Osteoblast (primary cell): ENCODE data around the gene IFNL4. TPM values are rescaled to one million over a fixed set of nuclear protein-coding genes. Genes with fewer than 3 reads are reported as not detected.

Experiments
- DNase-seq: peaks from one replicate; pipeline ENCODE4 v3.0.0; 2011; ENCODE audit warnings: low spot score, mixed read lengths; ENCODE audit not compliant: insufficient read length; ENCODE audit errors: missing footprints
- H2AFZ ChIP-seq: 2 replicates; pipeline ENCODE4 v1.6.0; 2011; ENCODE audit warnings: mild to moderate bottlenecking, low read length
- H3K27ac ChIP-seq: 2 replicates; pipeline ENCODE4 v1.5.1; 2011; ENCODE audit warnings: mild to moderate bottlenecking, low read depth, low read length, moderate library complexity
- H3K27me3 ChIP-seq: 2 replicates; pipeline ENCODE4 v1.6.0; 2012; ENCODE audit warnings: mild to moderate bottlenecking, control low read depth, inconsistent platforms, low read length, moderate library complexity; ENCODE audit not compliant: insufficient read depth
- H3K36me3 ChIP-seq: 2 replicates; pipeline ENCODE4 v1.5.1; 2011; ENCODE audit warnings: mild to moderate bottlenecking, low read length, control low read depth, moderate library complexity; ENCODE audit not compliant: insufficient read depth
- H3K4me1 ChIP-seq: 2 replicates; pipeline ENCODE4 v1.5.1; 2011; ENCODE audit warnings: mild to moderate bottlenecking, low read length, control low read depth, moderate library complexity; ENCODE audit not compliant: insufficient read depth
- H3K4me2 ChIP-seq: 2 replicates; pipeline ENCODE4 v1.6.0; 2011; ENCODE audit warnings: mild to moderate bottlenecking, low read length; ENCODE audit not compliant: insufficient read depth
- H3K4me3 ChIP-seq: fragments of 200-600 bp; sonication (generic); 3 replicates; pipeline ENCODE4 v1.5.1; 2012; ENCODE audit warnings: mild to moderate bottlenecking, low read length, inconsistent platforms; ENCODE audit not compliant: insufficient read depth
- H3K79me2 ChIP-seq: 2 replicates; pipeline ENCODE4 v1.6.0; 2012; ENCODE audit warnings: mild to moderate bottlenecking, low read length, control low read depth, inconsistent platforms; ENCODE audit not compliant: insufficient read depth
- H3K9me3 ChIP-seq: 2 replicates; pipeline ENCODE4 v1.5.1; 2011; ENCODE audit warnings: low read depth, low read length, control low read depth
- H4K20me1 ChIP-seq: 2 replicates; pipeline ENCODE4 v1.6.0; 2012; ENCODE audit warnings: mild to moderate bottlenecking, low read length, control low read depth; ENCODE audit not compliant: insufficient read depth
- CTCF ChIP-seq: IDR thresholded peaks from 2 replicates; pipeline ENCODE4 v1.5.1; 2011; ENCODE audit warnings: mild to moderate bottlenecking, low read depth, low read length, moderate library complexity; ENCODE audit errors: extremely low read depth
- total RNA-seq: library from RNA; depleted of rRNA; stranded (reverse); fragments of >200 nt; gene quantifications from 2 replicates; pipeline ENCODE4 v1.2.3, GENCODE V29; 2012

IFNL4 gene
- total RNA-seq, 1 donor: not detected

- Histone ChIP-seq H3K9me3 (no peaks in the 10 kb centered on the region), H3K27ac (no peak overlapping the region), H3K36me3 (no peaks in the 10 kb centered on the region), H4K20me1 (no peaks in the 10 kb centered on the region), H2AFZ (no peak overlapping the region), H3K79me2 (no peaks in the 10 kb centered on the region), H3K27me3 (peaks cover 34% of the 10 kb centered on the region), H3K4me1 (no peaks in the 10 kb centered on the region), H3K4me3 (no peak overlapping the region), H3K4me2 (no peak overlapping the region)
- TF ChIP-seq CTCF: no peak
- DNase-seq: no peak
These were observed 45.7 kb downstream of the IFNL4 start for GRCh38 chr19:39202998-39203355.

GRCh38 chr19:39200803-39201115 lies 47.9 kb downstream of the IFNL4 start:
- H3K9me3 ChIP-seq: no peaks in the 10 kb centered on the region
- H3K27ac ChIP-seq: no peak overlapping the region
- H3K79me2 ChIP-seq: no peaks in the 10 kb centered on the region
- no peaks in the 10 kb centered on the region for H4K20me1 ChIP-seq
- no peak overlapping the region for H2AFZ ChIP-seq
- H3K27me3 ChIP-seq: peaks cover 55% of the 10 kb centered on the region
- no peak overlapping the region for H3K4me3 ChIP-seq
- TF ChIP-seq CTCF: no peak
- peak; percentile 36 for DNase-seq
- no peak overlapping the region for H3K4me2 ChIP-seq
- H3K4me1 ChIP-seq: no peaks in the 10 kb centered on the region
- H3K36me3 ChIP-seq: no peaks in the 10 kb centered on the region

- Histone ChIP-seq H3K79me2 (no peaks in the 10 kb centered on the region), H3K4me3 (no peak overlapping the region), H2AFZ (no peak overlapping the region), H4K20me1 (no peaks in the 10 kb centered on the region), H3K27ac (no peak overlapping the region), H3K4me1 (no peaks in the 10 kb centered on the region), H3K9me3 (no peaks in the 10 kb centered on the region), H3K36me3 (no peaks in the 10 kb centered on the region), H3K27me3 (peaks cover 58% of the 10 kb centered on the region), H3K4me2 (no peak overlapping the region)
- no peak for TF ChIP-seq CTCF
- peak; percentile 59 for DNase-seq
These were observed 48.4 kb downstream of the IFNL4 start for GRCh38 chr19:39200066-39200802.

GRCh38 chr19:39199025-39199424 lies 49.6 kb downstream of the IFNL4 start:
- H3K36me3 ChIP-seq: no peaks in the 10 kb centered on the region
- no peaks in the 10 kb centered on the region for H3K79me2 ChIP-seq
- H3K4me1 ChIP-seq: no peaks in the 10 kb centered on the region
- TF ChIP-seq CTCF: no peak
- DNase-seq: peak; percentile 98
- no peaks in the 10 kb centered on the region for H4K20me1 ChIP-seq
- H3K27me3 ChIP-seq: peaks cover 55% of the 10 kb centered on the region
- H3K4me2 ChIP-seq: peak overlapping the region; percentile 70
- H2AFZ ChIP-seq: peak overlapping the region; percentile 92
- H3K4me3 ChIP-seq: peak overlapping the region; percentile 47
- H3K27ac ChIP-seq: no peak overlapping the region
- no peaks in the 10 kb centered on the region for H3K9me3 ChIP-seq
